RCC 7860 (cell line): ENCODE data around the gene ACER2.
"Not testable (repeated sequence)": the region's sequence is repeated elsewhere in the genome, so short reads cannot be mapped to it uniquely, and the experiment has no call there.

ENCODE experiments used
- DNase-seq: peaks from one replicate; pipeline ENCODE4 v3.0.0-alpha.2; 2015; ENCODE audit warnings: low spot score
- FAIRE-seq: peaks from 2 replicates; lab custom pipeline; 2012; peaks lifted over from hg19 to GRCh38; lab: Jason Lieb, UNC

The ACER2 gene

DNA sequence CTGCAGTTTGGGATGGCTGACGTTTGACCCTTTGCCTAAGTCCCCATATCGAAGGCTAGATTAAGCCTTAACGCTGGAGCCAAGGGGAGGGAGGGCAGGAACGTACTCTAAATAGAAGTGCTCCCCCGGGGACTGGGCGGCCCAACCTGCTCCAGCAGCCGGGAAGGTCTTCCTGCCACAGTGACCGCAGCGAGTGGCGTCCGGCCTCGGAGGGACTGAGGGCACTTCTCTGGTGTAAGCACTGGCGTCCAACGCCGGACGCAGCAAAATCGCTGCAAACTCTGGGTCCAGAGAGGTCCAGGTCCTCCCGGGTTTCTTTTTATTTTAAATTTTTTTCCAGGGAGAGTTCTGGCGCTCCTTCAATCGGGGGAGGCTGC lies 505 bp upstream of the ACER2 start:
- FAIRE-seq (no peak), DNase-seq (no peak)

- FAIRE-seq (no peak), DNase-seq (no peak)
These were observed 789 bp downstream of the ACER2 start for GRCh38 chr9:19409401-19410194.

GRCh38 chr9:19410195-19410503 lies 1.3 kb downstream of the ACER2 start:
- FAIRE-seq (no peak), DNase-seq (no peak)

DNA sequence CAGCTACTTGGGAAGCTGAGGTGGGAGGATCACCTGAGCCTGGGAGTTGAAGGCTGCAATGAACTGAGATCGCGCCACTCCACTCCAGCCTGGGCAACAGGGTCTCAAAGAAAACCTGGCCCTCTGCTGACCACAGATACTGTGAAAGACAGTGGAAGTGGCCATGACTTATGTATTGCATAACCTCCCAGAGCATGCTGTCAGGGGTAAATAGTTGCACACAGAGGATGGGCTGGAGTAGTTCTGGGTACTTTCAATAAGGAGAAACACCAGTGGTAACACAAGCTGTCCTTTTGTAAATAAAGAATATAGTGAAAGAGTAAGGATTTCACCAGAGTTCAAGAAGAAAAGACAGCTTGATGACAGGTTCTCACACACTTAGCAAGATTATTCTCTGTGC lies 1.8 kb downstream of the ACER2 start:
- DNase-seq: no peak
- FAIRE-seq: no peak

DNA sequence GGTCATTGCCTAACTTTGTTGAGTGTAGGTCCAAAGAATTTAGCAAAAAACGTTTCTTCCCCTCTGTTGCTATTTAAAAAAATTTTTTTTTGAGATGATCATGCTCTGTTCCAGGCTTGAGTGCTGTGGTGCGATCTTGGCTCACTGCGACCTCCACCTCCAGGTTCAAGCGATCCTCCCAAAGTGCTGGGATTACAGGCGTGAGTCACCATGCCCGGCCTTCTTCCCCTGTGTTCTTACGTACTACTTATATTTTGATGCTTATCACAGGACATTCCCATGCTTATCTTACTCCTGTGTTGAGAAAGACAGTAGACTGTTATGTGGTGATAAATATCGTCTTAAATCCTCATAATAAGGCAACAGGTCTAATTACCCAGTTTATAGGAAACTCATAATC lies 2.5 kb downstream of the ACER2 start:
- DNase-seq (no peak), FAIRE-seq (no peak)

DNA sequence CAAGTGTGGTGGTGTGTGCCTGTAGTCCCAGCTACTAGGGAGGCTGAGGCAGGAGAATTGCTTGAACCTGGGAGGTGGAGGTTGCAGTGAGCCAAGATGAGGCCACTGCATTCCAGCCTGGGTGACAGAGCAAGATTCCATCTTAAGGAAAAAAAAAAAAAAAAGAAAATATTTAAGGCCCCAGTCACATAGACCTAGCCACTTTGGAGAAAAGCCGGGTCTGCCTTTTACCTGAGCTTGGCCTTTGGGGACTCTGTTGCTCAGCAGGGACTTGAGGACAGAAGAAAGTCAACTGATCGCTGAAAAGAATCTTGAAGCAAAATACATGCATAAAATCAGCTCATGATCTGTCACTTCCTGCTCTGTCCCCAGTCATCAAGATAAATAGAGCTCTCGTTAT lies 4.6 kb downstream of the ACER2 start:
- FAIRE-seq, DNase-seq: not testable (repeated sequence)

GRCh38 chr9:19416143-19416542 lies 7.3 kb downstream of the ACER2 start:
- DNase-seq (no peak), FAIRE-seq (no peak)

- no peak for DNase-seq
- no peak for FAIRE-seq
These were observed 12.1 kb downstream of the ACER2 start for GRCh38 chr9:19420877-19421276.

DNA sequence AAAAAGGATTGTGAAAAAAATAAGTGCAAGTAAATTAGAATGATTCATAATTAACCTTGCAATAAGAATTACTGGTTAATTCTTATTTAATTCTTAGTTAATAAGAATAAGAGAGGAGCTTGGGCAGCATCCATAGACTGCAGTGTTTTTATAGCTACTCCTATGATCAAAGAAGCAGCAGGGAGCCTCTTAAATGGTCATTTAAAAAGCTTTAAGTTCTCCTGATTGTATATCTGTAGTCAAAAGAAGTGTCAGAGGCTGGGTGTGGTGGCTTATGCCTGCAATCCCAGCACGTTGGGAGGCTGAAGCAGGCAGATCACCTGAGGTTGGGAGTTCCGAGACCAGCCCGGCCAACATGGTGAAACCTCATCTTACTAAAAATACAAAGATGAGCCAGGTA lies 14.4 kb downstream of the ACER2 start:
- FAIRE-seq: no peak
- no peak for DNase-seq

DNA sequence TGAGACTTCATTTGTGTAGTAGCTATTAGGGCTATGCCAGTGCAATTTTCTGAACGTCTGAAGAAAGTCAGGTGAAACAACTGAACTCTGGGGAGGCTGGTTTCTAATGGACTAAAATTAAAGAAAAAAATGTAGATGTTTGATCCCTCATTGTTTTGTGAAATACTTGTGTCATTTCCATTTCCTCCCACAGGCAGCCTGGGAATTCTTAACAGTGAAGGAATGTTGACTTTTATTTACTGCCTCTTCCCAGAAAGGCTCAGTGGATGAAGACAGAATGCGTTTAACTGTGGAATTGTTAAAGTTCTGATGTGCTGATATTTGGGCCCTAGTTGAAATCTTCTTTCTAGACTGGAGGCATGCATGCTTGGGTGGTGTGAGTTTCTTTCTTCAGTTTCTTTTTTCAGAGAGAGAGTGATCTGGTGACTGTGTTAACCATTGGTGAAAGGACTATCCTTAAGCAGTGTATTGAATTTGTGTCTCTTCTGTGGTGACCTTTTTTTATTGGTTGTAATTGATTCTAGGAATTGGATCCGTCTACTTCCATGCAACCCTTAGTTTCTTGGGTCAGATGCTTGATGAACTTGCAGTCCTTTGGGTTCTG lies 15.5 kb downstream of the ACER2 start:
- DNase-seq: no peak
- FAIRE-seq: no peak

- no peak for DNase-seq
- FAIRE-seq: no peak
These were observed 20.8 kb downstream of the ACER2 start for GRCh38 chr9:19429595-19429994.

GRCh38 chr9:19430201-19430760 lies 21.5 kb downstream of the ACER2 start:
- DNase-seq: no peak
- FAIRE-seq: no peak

- DNase-seq (no peak), FAIRE-seq (no peak)
These were observed 22.8 kb downstream of the ACER2 start for GRCh38 chr9:19431361-19432171.

GRCh38 chr9:19432473-19432872 lies 23.7 kb downstream of the ACER2 start:
- FAIRE-seq (peak; percentile 65), DNase-seq (no peak)

- FAIRE-seq, DNase-seq: not testable (repeated sequence)
These were observed 24.9 kb downstream of the ACER2 start for GRCh38 chr9:19433729-19434128.

GRCh38 chr9:19440376-19440775 lies 31.6 kb downstream of the ACER2 start:
- no peak for FAIRE-seq
- no peak for DNase-seq

DNA sequence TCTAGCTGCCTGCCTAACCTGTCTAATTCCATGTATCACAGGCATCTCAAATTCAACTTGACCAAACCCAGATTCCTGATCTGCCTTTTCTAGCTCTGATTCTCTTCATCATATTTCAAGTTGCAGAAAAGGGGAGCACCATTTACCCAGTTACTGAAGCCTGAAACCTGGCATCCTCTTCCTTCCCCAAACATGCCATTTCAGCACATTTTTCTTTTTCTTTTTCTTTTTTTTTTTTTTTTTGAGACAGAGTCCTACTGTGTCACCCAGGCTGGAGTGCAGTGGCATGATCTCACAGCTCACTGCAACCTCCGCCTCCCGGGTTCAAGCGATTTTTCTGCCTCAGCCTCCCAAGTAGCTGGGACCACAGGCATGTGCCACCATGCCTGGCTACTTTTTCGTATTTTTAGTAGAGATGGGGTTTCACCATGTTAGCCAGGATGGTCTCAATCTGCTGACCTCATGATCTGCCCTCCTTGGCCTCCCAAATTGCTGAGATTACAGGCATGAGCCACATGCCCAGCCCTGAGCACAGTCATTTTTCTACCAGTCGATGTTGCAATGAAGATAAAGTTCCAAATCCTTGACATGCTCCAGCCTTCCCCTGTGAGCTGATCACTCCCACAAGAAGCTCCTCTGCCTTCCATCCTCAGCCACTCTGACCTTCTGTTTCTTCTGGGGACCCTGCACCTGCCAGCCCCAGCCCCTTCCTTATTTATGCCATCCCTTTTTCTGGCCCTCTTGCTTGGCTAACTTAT lies 32.2 kb downstream of the ACER2 start:
- no peak for FAIRE-seq
- no peak for DNase-seq

DNA sequence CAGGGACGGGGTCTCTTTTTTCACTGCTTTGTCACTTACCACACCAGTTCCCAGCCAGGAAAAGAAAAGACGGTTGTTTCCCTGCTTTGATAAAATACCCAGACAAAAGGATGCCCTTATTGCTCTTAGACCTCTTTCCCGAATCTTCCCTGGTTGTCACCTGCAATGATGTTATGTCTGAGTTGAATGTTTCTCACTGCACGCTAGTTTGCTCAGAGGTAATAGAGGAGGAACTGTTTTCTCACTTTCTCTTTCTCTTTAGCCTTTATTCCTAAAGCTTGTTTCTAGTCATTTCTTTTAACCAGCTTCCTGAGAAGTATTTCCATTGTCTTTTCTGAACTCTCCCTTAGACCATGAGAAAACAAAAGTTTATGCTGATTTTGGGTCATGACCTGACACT lies 32.9 kb downstream of the ACER2 start:
- DNase-seq (no peak), FAIRE-seq (no peak)

- no peak for DNase-seq
- FAIRE-seq: no peak
These were observed 33.4 kb downstream of the ACER2 start for GRCh38 chr9:19442240-19442639.

- FAIRE-seq (no peak), DNase-seq (no peak)
These were observed 36.6 kb downstream of the ACER2 start for GRCh38 chr9:19445452-19445851.

- DNase-seq (no peak), FAIRE-seq (no peak)
These were observed 37.6 kb downstream of the ACER2 start for GRCh38 chr9:19446361-19446861.
